WERI-Rb-1 (cell line): ENCODE data around the gene RNPEPL1.
A peak's percentile ranks its signal among the peaks of the same experiment; 100 is the strongest.
"Not testable (repeated sequence)": the region's sequence is repeated elsewhere in the genome, so short reads cannot be mapped to it uniquely, and the experiment has no call there.

ENCODE experiments used
- DNase-seq: peaks from one replicate; pipeline ENCODE4 v3.0.0-alpha.2; 2020
- H3K27ac ChIP-seq: fragments of 250-450 bp; sonication (Bioruptor Pico); 2 replicates; pipeline ENCODE4 v1.5.1; 2020; ENCODE audit warnings: mild to moderate bottlenecking, moderate library complexity
- H3K27me3 ChIP-seq: fragments of 250-450 bp; sonication (Bioruptor Pico); 2 replicates; pipeline ENCODE4 v1.5.1; 2021; ENCODE audit warnings: mild to moderate bottlenecking, low read depth, moderate library complexity; ENCODE audit not compliant: insufficient read depth, severe bottlenecking
- H3K36me3 ChIP-seq: fragments of 250-450 bp; sonication (Bioruptor Pico); 2 replicates; pipeline ENCODE4 v1.5.1; 2020; ENCODE audit warnings: mild to moderate bottlenecking, moderate library complexity
- H3K4me3 ChIP-seq: 2 replicates; pipeline ENCODE4 v1.5.1; 2011; ENCODE audit warnings: low read depth, mild to moderate bottlenecking, control low read depth, low read length
- H3K9me3 ChIP-seq: fragments of 250-450 bp; sonication (Bioruptor Pico); 2 replicates; pipeline ENCODE4 v1.5.1; 2021; ENCODE audit warnings: mild to moderate bottlenecking, moderate library complexity; ENCODE audit not compliant: severe bottlenecking
- CTCF ChIP-seq: IDR thresholded peaks from 2 replicates; pipeline ENCODE4 v1.5.1; 2011; ENCODE audit warnings: low read depth, mild to moderate bottlenecking, control low read depth, inconsistent platforms, low read length

The RNPEPL1 gene

GRCh38 chr2:240615396-240615795 lies 47.1 kb downstream of the RNPEPL1 start:
- H3K27ac ChIP-seq = no peak overlapping the region
- TF ChIP-seq CTCF = no peak
- H3K36me3 ChIP-seq = no peaks in the 10 kb centered on the region
- H3K27me3 ChIP-seq = no peaks in the 10 kb centered on the region
- no peak for DNase-seq
- H3K9me3 ChIP-seq = peaks cover 9% of the 10 kb centered on the region
- H3K4me3 ChIP-seq = no peak overlapping the region

GRCh38 chr2:240615820-240616547 lies 47.7 kb downstream of the RNPEPL1 start:
- Histone ChIP-seq H3K36me3 (no peaks in the 10 kb centered on the region), H3K9me3 (peaks cover 9% of the 10 kb centered on the region), H3K27me3 (no peaks in the 10 kb centered on the region), H3K27ac (no peak overlapping the region), H3K4me3 (no peak overlapping the region)
- no peak for TF ChIP-seq CTCF
- DNase-seq = peak; percentile 2

- H3K27ac ChIP-seq, H3K4me3 ChIP-seq, H3K36me3 ChIP-seq, H3K27me3 ChIP-seq, H3K9me3 ChIP-seq: not testable (repeated sequence)
- peak; percentile 21 for TF ChIP-seq CTCF
- peak; percentile 25 for DNase-seq
Measured at GRCh38 chr2:240616860-240617666, 48.8 kb downstream of the RNPEPL1 start.

GRCh38 chr2:240618776-240619175 lies 50.5 kb downstream of the RNPEPL1 start:
- no peaks in the 10 kb centered on the region for H3K36me3 ChIP-seq
- H3K27me3 ChIP-seq = no peaks in the 10 kb centered on the region
- peaks cover 9% of the 10 kb centered on the region for H3K9me3 ChIP-seq
- no peak for TF ChIP-seq CTCF
- no peak overlapping the region for H3K27ac ChIP-seq
- no peak overlapping the region for H3K4me3 ChIP-seq
- DNase-seq = no peak

GRCh38 chr2:240619506-240620148 lies 51.3 kb downstream of the RNPEPL1 start:
- Histone ChIP-seq H3K27ac (no peak overlapping the region), H3K27me3 (no peaks in the 10 kb centered on the region), H3K9me3 (peaks cover 9% of the 10 kb centered on the region), H3K36me3 (no peaks in the 10 kb centered on the region), H3K4me3 (no peak overlapping the region)
- no peak for TF ChIP-seq CTCF
- peak; percentile 3 for DNase-seq
